NT2/D1 (cell line): Measurements from ENCODE around the gene BBS5.

Source experiments
- SUZ12 ChIP-seq: IDR thresholded peaks from 2 replicates; pipeline ENCODE4 v1.6.1; 2011; ENCODE audit not compliant: insufficient read length, insufficient read depth; ENCODE audit errors: extremely low read depth
- YY1 ChIP-seq: IDR thresholded peaks from 2 replicates; pipeline ENCODE4 v1.6.1; 2011; ENCODE audit not compliant: insufficient read length, insufficient read depth
- ZNF274 ChIP-seq: IDR thresholded peaks from 2 replicates; pipeline ENCODE4 v1.6.1; 2011; ENCODE audit warnings: mild to moderate bottlenecking, low read depth, low read length

DNA sequence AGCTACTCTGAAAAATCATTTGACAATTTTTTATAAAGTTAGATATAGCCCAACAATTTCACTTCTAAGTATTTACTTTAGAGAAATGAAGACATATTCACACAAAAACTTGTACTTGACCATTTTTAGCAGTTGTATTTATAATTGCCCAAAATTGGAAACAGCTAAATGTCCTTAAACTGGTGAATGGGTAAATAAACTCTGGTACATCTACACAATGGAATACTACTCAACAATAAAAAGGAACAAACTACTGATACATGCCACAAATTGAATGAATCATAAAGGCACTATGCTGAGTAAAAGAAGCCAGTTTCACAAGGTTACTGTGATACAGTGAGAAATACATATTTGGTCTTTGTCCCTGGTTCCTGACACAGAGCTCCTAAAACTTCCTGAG, 32.8 kb upstream of the BBS5 start:
- TF ChIP-seq ZNF274 (no peak), YY1 (no peak), SUZ12 (no peak)
